Stimulated activated CD8-positive, alpha-beta memory T cell treated with anti-CD3 and anti-CD28 coated beads, Interleukin-15, amount 100 ng/mL, for 24 hours (primary cell): ENCODE results near the gene SYT14.

Experiments
- DNase-seq: peaks from one replicate; pipeline ENCODE4 v3.0.0-alpha.2; 2020; ENCODE audit warnings: low read depth

SYT14 gene

GRCh38 chr1:210207597-210208450 lies 269.8 kb downstream of the SYT14 start:
- no peak for DNase-seq

GRCh38 chr1:210213335-210213734 lies 275.3 kb downstream of the SYT14 start:
- no peak for DNase-seq

GRCh38 chr1:210214573-210215409 lies 276.8 kb downstream of the SYT14 start:
- DNase-seq = no peak

GRCh38 chr1:210217482-210217881 lies 279.5 kb downstream of the SYT14 start:
- DNase-seq = no peak

- DNase-seq = no peak
These were observed 280.0 kb downstream of the SYT14 start for GRCh38 chr1:210218047-210218446.
